GM23338 (cell line): ENCODE measurements around the gene MYO18B.

Experiments used
- CTCF ChIP-seq, 2 experiments: fragments of 200-600 bp in 1 of 2; sonication (generic) in 1 of 2; conservative IDR thresholded peaks; 2 replicates each; pipeline versions ENCODE4 v1.5.1 to v1.6.1; 2016 to 2017; ENCODE audit warnings: antibody characterized with exemption in 2 of 2, low read depth in 2 of 2, mild to moderate bottlenecking in 2 of 2, moderate library complexity in 1 of 2
- EZH2 ChIP-seq: fragments of 200-600 bp; sonication (generic); IDR thresholded peaks from one replicate; pipeline ENCODE4 v1.8.0; 2017; ENCODE audit warnings: antibody characterized with exemption, mild to moderate bottlenecking, low read depth; ENCODE audit not compliant: unreplicated experiment
- POLR2AphosphoS5 ChIP-seq: IDR thresholded peaks from 2 replicates; pipeline ENCODE4 v1.6.1; 2016; ENCODE audit warnings: antibody characterized with exemption, low read depth

DNA sequence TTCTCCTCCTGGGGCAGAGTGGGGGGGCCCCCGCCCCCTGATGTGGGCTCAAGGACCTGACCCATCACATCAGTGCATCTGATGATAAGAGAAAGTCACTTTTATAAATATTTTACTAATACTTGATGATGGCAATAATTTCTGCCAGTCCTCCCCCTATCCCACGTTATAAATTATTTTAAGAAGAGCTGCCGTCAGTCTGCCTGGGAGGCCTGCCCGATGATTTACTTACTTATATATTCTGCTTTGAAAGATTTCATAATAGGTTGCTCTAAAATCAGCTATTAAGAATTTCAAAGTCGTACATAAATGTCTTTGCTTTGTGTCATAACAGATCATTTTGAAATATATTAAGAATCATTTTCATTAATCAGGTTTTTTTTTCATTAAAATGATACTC, 58.8 kb downstream of the MYO18B start:
- TF ChIP-seq CTCF (conservative IDR thresholded peaks at IDR 0.05; ENCODE audit: low read depth in 2 of 2) (no peak), EZH2 (no peak), POLR2AphosphoS5 (no peak)
